NOMO-1 treated with DMSO at 0.1 percent for 48 hours (cell line): ENCODE data around the gene CDC6.

ENCODE experiments used
- DNase-seq: peaks from one replicate; lab custom pipeline; 2025; ENCODE audit not compliant: unreplicated experiment; lab: John Stamatoyannopoulos, UW

The CDC6 gene

GRCh38 chr17:40350689-40351358 lies 63.1 kb downstream of the CDC6 start:
- DNase-seq = no peak

GRCh38 chr17:40351359-40352236 lies 63.9 kb downstream of the CDC6 start:
- no peak for DNase-seq

- DNase-seq = no peak
These were observed 64.6 kb downstream of the CDC6 start for GRCh38 chr17:40352237-40352778.

GRCh38 chr17:40352779-40353394 lies 65.2 kb downstream of the CDC6 start:
- peak; percentile 96 for DNase-seq
